Mucosa of stomach (tissue), 1 donor: Measurements from ENCODE around the gene PHEX.
"Not testable (repeated sequence)": the region's sequence is repeated elsewhere in the genome, so short reads cannot be mapped to it uniquely, and the experiment has no call there.

Experiments used
- H3K27me3 ChIP-seq: one replicate; pipeline ENCODE4 v1.7.0; 2013; ENCODE audit warnings: mild to moderate bottlenecking, low read length; ENCODE audit not compliant: control insufficient read depth, insufficient read depth
- H3K36me3 ChIP-seq: one replicate; pipeline ENCODE4 v1.7.0; 2013; ENCODE audit warnings: low read length; ENCODE audit not compliant: control insufficient read depth, insufficient read depth
- H3K4me1 ChIP-seq: one replicate; pipeline ENCODE4 v1.7.0; 2013; ENCODE audit warnings: mild to moderate bottlenecking, low read length; ENCODE audit not compliant: control insufficient read depth, insufficient read depth
- H3K4me3 ChIP-seq: one replicate; pipeline ENCODE4 v1.7.0; 2013; ENCODE audit warnings: low read length
- H3K9ac ChIP-seq: one replicate; pipeline ENCODE4 v1.7.0; 2013; ENCODE audit warnings: mild to moderate bottlenecking, low read length, moderate library complexity
- H3K9me3 ChIP-seq: one replicate; pipeline ENCODE4 v1.7.0; 2013; ENCODE audit warnings: mild to moderate bottlenecking, low read length, moderate library complexity; ENCODE audit not compliant: control insufficient read depth
- donor health status: Pancreatic carcinoma.

PHEX gene

GRCh38 chrX:22276781-22277180 lies 244.7 kb downstream of the PHEX start:
- no peaks in the 10 kb centered on the region for H3K9me3 ChIP-seq
- H3K4me1 ChIP-seq, result no peaks in the 10 kb centered on the region
- H3K9ac ChIP-seq, result no peak overlapping the region

GRCh38 chrX:22278375-22278774 lies 246.2 kb downstream of the PHEX start:
- Histone ChIP-seq H3K9me3 (no peaks in the 10 kb centered on the region), H3K4me3 (no peak overlapping the region), H3K36me3 (no peaks in the 10 kb centered on the region), H3K4me1 (no peaks in the 10 kb centered on the region), H3K27me3 (no peaks in the 10 kb centered on the region), H3K9ac (no peak overlapping the region)

More at GRCh38 chrX:22276781-22277180, 244.7 kb downstream of the PHEX start:
- no peaks in the 10 kb centered on the region for H3K27me3 ChIP-seq
- H3K36me3 ChIP-seq, result no peaks in the 10 kb centered on the region
- no peak overlapping the region for H3K4me3 ChIP-seq

GRCh38 chrX:22289209-22289608 lies 257.1 kb downstream of the PHEX start:
- not testable (repeated sequence) for H3K4me3 ChIP-seq

GRCh38 chrX:22296871-22297270 lies 264.7 kb downstream of the PHEX start:
- no peaks in the 10 kb centered on the region for H3K27me3 ChIP-seq
- H3K9me3 ChIP-seq, result no peaks in the 10 kb centered on the region
- no peak overlapping the region for H3K9ac ChIP-seq
- no peak overlapping the region for H3K4me3 ChIP-seq
- H3K36me3 ChIP-seq, result no peaks in the 10 kb centered on the region
- no peaks in the 10 kb centered on the region for H3K4me1 ChIP-seq

More at GRCh38 chrX:22289209-22289608, 257.1 kb downstream of the PHEX start:
- not testable (repeated sequence) for H3K9ac ChIP-seq, H3K9me3 ChIP-seq, H3K27me3 ChIP-seq, H3K4me1 ChIP-seq, H3K36me3 ChIP-seq

- Histone ChIP-seq H3K27me3 (no peaks in the 10 kb centered on the region), H3K36me3 (no peaks in the 10 kb centered on the region), H3K4me3 (no peak overlapping the region), H3K9me3 (no peaks in the 10 kb centered on the region), H3K9ac (no peak overlapping the region), H3K4me1 (no peaks in the 10 kb centered on the region)
Measured at GRCh38 chrX:22300130-22300529, 268.0 kb downstream of the PHEX start.
